SW480 (cell line): ENCODE data around the gene HMGA1.

Source experiments
- DNase-seq: peaks from one replicate; pipeline ENCODE4 v3.0.0-alpha.2; 2016; ENCODE audit warnings: low spot score

HMGA1 gene

GRCh38 chr6:34223956-34224940 is 12.4 kb upstream of the HMGA1 start:
- DNase-seq, result peak; percentile 91

- no peak for DNase-seq
Observed at GRCh38 chr6:34225551-34225950, 11.1 kb upstream of the HMGA1 start.

GRCh38 chr6:34226066-34226465 is 10.6 kb upstream of the HMGA1 start:
- DNase-seq, result no peak

GRCh38 chr6:34226731-34227586 is 9.7 kb upstream of the HMGA1 start:
- DNase-seq, result no peak

- DNase-seq, result no peak
Observed at GRCh38 chr6:34227761-34228421, 8.8 kb upstream of the HMGA1 start.

GRCh38 chr6:34229877-34230276 is 6.8 kb upstream of the HMGA1 start:
- no peak for DNase-seq

- DNase-seq, result no peak
Observed at GRCh38 chr6:34230653-34231371, 5.9 kb upstream of the HMGA1 start.

- no peak for DNase-seq
Observed at GRCh38 chr6:34231566-34232336, 4.9 kb upstream of the HMGA1 start.

- no peak for DNase-seq
Observed at GRCh38 chr6:34232901-34233300, 3.8 kb upstream of the HMGA1 start.

GRCh38 chr6:34233867-34234266 is 2.8 kb upstream of the HMGA1 start:
- DNase-seq, result no peak

- DNase-seq, result no peak
Observed at GRCh38 chr6:34234667-34235306, 1.9 kb upstream of the HMGA1 start.

GRCh38 chr6:34235307-34236130 is 1.2 kb upstream of the HMGA1 start:
- peak; percentile 91 for DNase-seq

GRCh38 chr6:34236131-34236442 is 586 bp upstream of the HMGA1 start:
- DNase-seq, result peak; percentile 46

- no peak for DNase-seq
Observed at GRCh38 chr6:34237316-34237721, 646 bp downstream of the HMGA1 start.

- DNase-seq, result peak; percentile 38
Observed at GRCh38 chr6:34237722-34238584, 1.3 kb downstream of the HMGA1 start.

GRCh38 chr6:34238585-34239499 is 2.2 kb downstream of the HMGA1 start:
- DNase-seq, result no peak

- DNase-seq, result no peak
Observed at GRCh38 chr6:34239500-34239825, 2.8 kb downstream of the HMGA1 start.

GRCh38 chr6:34239893-34240292 is 3.2 kb downstream of the HMGA1 start:
- DNase-seq, result no peak
